Activated CD4-positive, CD25-positive, alpha-beta regulatory T cell treated with anti-CD3 and anti-CD28 coated beads, Interleukin-2, amount 50 U/mL, for 24 hours (primary cell): ENCODE data around the gene TRPT1.

Experiments
- ATAC-seq, 2 donors: fragments of 150-1000 bp; cut with Tn5 transposase; one replicate each; pipeline ENCODE4 v1.10.0; 2021; ENCODE audit warnings: mild to moderate bottlenecking in 1 of 2, moderate library complexity in 1 of 2

Gene TRPT1

GRCh38 chr11:64258356-64258755 is 32.4 kb upstream of the TRPT1 start:
- ATAC-seq, result no peak

- ATAC-seq, result no peak
Measured at GRCh38 chr11:64256300-64256699, 30.3 kb upstream of the TRPT1 start.

GRCh38 chr11:64255135-64256128 is 29.4 kb upstream of the TRPT1 start:
- no peak for ATAC-seq

- ATAC-seq, result no peak
Measured at GRCh38 chr11:64254326-64254725, 28.3 kb upstream of the TRPT1 start.

GRCh38 chr11:64253481-64253880 is 27.5 kb upstream of the TRPT1 start:
- ATAC-seq, result no peak

GRCh38 chr11:64253043-64253442 is 27.1 kb upstream of the TRPT1 start:
- no peak for ATAC-seq

GRCh38 chr11:64252003-64252872 is 26.3 kb upstream of the TRPT1 start:
- no peak for ATAC-seq

- ATAC-seq, result no peak
Measured at GRCh38 chr11:64251753-64252002, 25.7 kb upstream of the TRPT1 start.

GRCh38 chr11:64251016-64251752 is 25.2 kb upstream of the TRPT1 start, which contains the start of gene PLCB3:
Gene PLCB3 (plus strand): TSS chr11:64251530. CDS start chr11:64251650, 120 bp downstream.
- peak; percentile 64 to 65 for ATAC-seq

- no peak for ATAC-seq
Measured at GRCh38 chr11:64250415-64251015, 24.5 kb upstream of the TRPT1 start.

- no peak for ATAC-seq
Measured at GRCh38 chr11:64249563-64250414, 23.8 kb upstream of the TRPT1 start.

GRCh38 chr11:64249038-64249437 is 23.1 kb upstream of the TRPT1 start:
- ATAC-seq, result no peak

- no peak for ATAC-seq
Measured at GRCh38 chr11:64248578-64248977, 22.6 kb upstream of the TRPT1 start.

GRCh38 chr11:64247729-64248531 is 21.9 kb upstream of the TRPT1 start:
- ATAC-seq, result no peak

- ATAC-seq, result peak; percentile 63 to 66
Measured at GRCh38 chr11:64246871-64247728, 21.1 kb upstream of the TRPT1 start, which contains the start of gene PPP1R14B. Gene PPP1R14B (minus strand): TSS chr11:64246943. CDS start chr11:64246673, 270 bp downstream.

GRCh38 chr11:64246621-64246870 is 20.6 kb upstream of the TRPT1 start:
- peak; percentile 11 to 14 for ATAC-seq

GRCh38 chr11:64245797-64246620 is 20.0 kb upstream of the TRPT1 start:
- ATAC-seq, result peak; percentile 25 to 34

- ATAC-seq, result no peak
Measured at GRCh38 chr11:64245401-64245796, 19.4 kb upstream of the TRPT1 start.

- no peak for ATAC-seq
Measured at GRCh38 chr11:64244966-64245365, 19.0 kb upstream of the TRPT1 start.
